ENCODE results near the gene PTPRD. TPM values are rescaled to one million over a fixed set of nuclear protein-coding genes. Genes with fewer than 3 reads are reported as not detected.

Gene PTPRD
- total RNA-seq, 1 experiment from 2014 or later, result 32.5 TPM

GRCh38 chr9:10236161-10236560 is 376.6 kb downstream of the PTPRD start:
- no peaks in the 10 kb centered on the region for H4K20me1 ChIP-seq (ENCODE audit: control insufficient read depth, insufficient read depth, insufficient read length)
- no peak for DNase-seq
- no CpG with 5 or more reads among the region's 2 CpGs for WGBS (ENCODE audit: extremely low coverage, insufficient read length, low lambda C conversion rate)

More at GRCh38 chr9:10236161-10236560, 376.6 kb downstream of the PTPRD start:
- no peak overlapping the region for H3K56ac ChIP-seq (ENCODE audit: insufficient read length, low read depth, low read length)
- no peak overlapping the region for H3K27ac ChIP-seq (ENCODE audit: insufficient read length, low read depth, low read length)
- H3K4me2 ChIP-seq (ENCODE audit: insufficient read depth, insufficient read length, low read length), result no peak overlapping the region
- H3K23me2 ChIP-seq (ENCODE audit: insufficient read length, low read depth, low read length, poor library complexity, severe bottlenecking), result no peaks in the 10 kb centered on the region
- no peak overlapping the region for H3K4me3 Mint-ChIP-seq
- peaks cover 19 to 22% of the 10 kb centered on the region in 2 experiments for H3K4me1 Mint-ChIP-seq
- no peak overlapping the region for H2BK12ac ChIP-seq (ENCODE audit: insufficient read length, low read depth, low read length)
- H4K8ac ChIP-seq (replicated peaks; ENCODE audit: insufficient read length, low read depth, low read length), result no peak overlapping the region
- H2BK15ac ChIP-seq (ENCODE audit: low read depth, low read length), result no peak overlapping the region
- TF ChIP-seq CTCF (conservative IDR thresholded peaks at IDR 0.05), result no peak
- no peak overlapping the region for H3K18ac ChIP-seq (ENCODE audit: insufficient read length, low read depth, low read length)
- no peak overlapping the region for H3K27ac Mint-ChIP-seq
- H4K5ac ChIP-seq (ENCODE audit: insufficient read length, low read depth, low read length), result no peak overlapping the region
- no peaks in the 10 kb centered on the region for H3K79me2 ChIP-seq (ENCODE audit: insufficient read depth, low read length)
- H3K14ac ChIP-seq (ENCODE audit: insufficient read depth, low read length), result no peak overlapping the region
- H3K27me3 Mint-ChIP-seq (ENCODE audit: low read depth), result no peaks in the 10 kb centered on the region
- no peak overlapping the region for H2BK120ac ChIP-seq (ENCODE audit: low read depth, low read length, poor library complexity, severe bottlenecking)
- peaks cover 0 to 3% of the 10 kb centered on the region in 2 experiments; a peak in 2 of 5 replicates for H3K9me3 Mint-ChIP-seq
- H3K79me1 ChIP-seq (ENCODE audit: insufficient read depth, low read depth, low read length, poor library complexity, severe bottlenecking), result no peaks in the 10 kb centered on the region
- no peak overlapping the region for H2AK5ac ChIP-seq (ENCODE audit: insufficient read length, low read length)
- no peak overlapping the region for H2BK20ac ChIP-seq (ENCODE audit: low read depth, low read length, poor library complexity, severe bottlenecking)
- H2AFZ ChIP-seq (ENCODE audit: low read length), result no peak overlapping the region
- H3T11ph ChIP-seq (ENCODE audit: low read length), result no peak overlapping the region
- no peak overlapping the region for H3K9ac ChIP-seq (ENCODE audit: extremely low read depth, insufficient read length, low read length)
- H3K9me3 ChIP-seq (ENCODE audit: control insufficient read depth, low read depth, low read length), result no peaks in the 10 kb centered on the region
- H2BK5ac ChIP-seq (ENCODE audit: insufficient read length, low read length), result no peak overlapping the region
- H3K36me3 Mint-ChIP-seq (ENCODE audit: insufficient read depth in 1 of 3, low read depth in 3 of 3), result 0 out of 7 replicates have a peak, but pooled peaks cover 0 to 2% (median 0%) of the 10 kb centered on the region in 3 experiments
- no peaks in the 10 kb centered on the region; the same call in 1 of the 2 replicates for H3K4me1 ChIP-seq (ENCODE audit: insufficient read depth, low read length)
- no peak overlapping the region for H3K4ac ChIP-seq (ENCODE audit: low read depth, low read length)
- no peak overlapping the region for H4K91ac ChIP-seq (ENCODE audit: insufficient read length, low read depth, low read length)
- no peak overlapping the region for H3K23ac ChIP-seq (ENCODE audit: insufficient read length, low read depth, low read length)
- H3K27me3 ChIP-seq (ENCODE audit: insufficient read depth, low read length), result no peaks in the 10 kb centered on the region

Data from H9 (cell line).